Kidney tubule cell (primary cell): ENCODE measurements around the gene TFF3.

Experiments used
- DNase-seq: peaks from one replicate; pipeline ENCODE4 v3.0.0-alpha.2; 2018; ENCODE audit warnings: low spot score

The TFF3 gene

GRCh38 chr21:42346866-42347600 is 31.8 kb upstream of the TFF3 start:
- DNase-seq: no peak

GRCh38 chr21:42346441-42346840 is 31.2 kb upstream of the TFF3 start:
- no peak for DNase-seq

GRCh38 chr21:42344631-42345030 is 29.4 kb upstream of the TFF3 start:
- DNase-seq: no peak

- no peak for DNase-seq
Observed at GRCh38 chr21:42343963-42344510, 28.8 kb upstream of the TFF3 start.

GRCh38 chr21:42343556-42343955 is 28.3 kb upstream of the TFF3 start:
- DNase-seq: no peak

GRCh38 chr21:42343101-42343500 is 27.9 kb upstream of the TFF3 start:
- no peak for DNase-seq

- DNase-seq: no peak
Observed at GRCh38 chr21:42341776-42342542, 26.8 kb upstream of the TFF3 start.

- no peak for DNase-seq
Observed at GRCh38 chr21:42340187-42341050, 25.2 kb upstream of the TFF3 start.

- no peak for DNase-seq
Observed at GRCh38 chr21:42338729-42339715, 23.8 kb upstream of the TFF3 start.

GRCh38 chr21:42337830-42338728 is 22.9 kb upstream of the TFF3 start:
- DNase-seq: peak; percentile 91

GRCh38 chr21:42337276-42337675 is 22.1 kb upstream of the TFF3 start:
- no peak for DNase-seq

GRCh38 chr21:42336054-42336453 is 20.8 kb upstream of the TFF3 start:
- peak; percentile 24 for DNase-seq

- DNase-seq: no peak
Observed at GRCh38 chr21:42332557-42333317, 17.5 kb upstream of the TFF3 start.

- DNase-seq: no peak
Observed at GRCh38 chr21:42331660-42332059, 16.5 kb upstream of the TFF3 start.

GRCh38 chr21:42330380-42331371 is 15.5 kb upstream of the TFF3 start:
- DNase-seq: no peak

GRCh38 chr21:42324896-42325295 is 9.7 kb upstream of the TFF3 start:
- no peak for DNase-seq

GRCh38 chr21:42321845-42322244 is 6.6 kb upstream of the TFF3 start:
- no peak for DNase-seq

GRCh38 chr21:42321231-42321630 is 6.0 kb upstream of the TFF3 start:
- DNase-seq: no peak
